Panc1 (cell line): Measurements from ENCODE around the gene A2M. TPM values are rescaled to one million over a fixed set of nuclear protein-coding genes. Genes with fewer than 3 reads are reported as not detected.

Source experiments
- ATAC-seq: fragments of 200-7000 bp; cut with Tn5 transposase; 2 replicates; pipeline ENCODE4 v1.9.1; 2020; ENCODE audit warnings: mild to moderate bottlenecking, moderate library complexity
- BruUV-seq: library from RNA; stranded (reverse); fragments of 400-500 nt; replicated peaks from 2 replicates; lab custom pipeline; 2021; lab: Mats Ljungman, UMichigan
- CTCF ChIA-PET: fragments of 300-600 bp; sonication (Branson Sonifier 250); formaldehyde crosslinking; loops from one replicate; lab custom pipeline; 2022; ENCODE audit warnings: antibody characterized with exemption; lab: Charles Lee
- POLR2A ChIA-PET: fragments of 300-600 bp; sonication (Branson Sonifier 250); formaldehyde crosslinking; loops from one replicate; lab custom pipeline; 2022; ENCODE audit warnings: antibody characterized with exemption; lab: Charles Lee
- DNase-seq: peaks from one replicate; pipeline ENCODE4 v3.0.0-alpha.2; 2010; ENCODE audit warnings: low read depth, low spot score
- H3K27ac ChIP-seq: 2 replicates; pipeline ENCODE4 v1.5.1; 2011; ENCODE audit warnings: mild to moderate bottlenecking, low read length, inconsistent platforms
- H3K27me3 ChIP-seq: fragments of 200-500 bp; sonication (Bioruptor generic); 2 replicates; pipeline ENCODE4 v1.6.0; 2014; ENCODE audit warnings: low read length, inconsistent platforms; ENCODE audit not compliant: control insufficient read depth, insufficient read depth
- H3K36me3 ChIP-seq: fragments of 200-500 bp; sonication (Bioruptor generic); 2 replicates; pipeline ENCODE4 v1.5.1; 2014; ENCODE audit warnings: inconsistent platforms, mild to moderate bottlenecking, low read length, moderate library complexity; ENCODE audit not compliant: control insufficient read depth, insufficient read depth
- H3K4me1 ChIP-seq: 2 replicates; pipeline ENCODE4 v1.5.1; 2011; ENCODE audit warnings: inconsistent platforms, mild to moderate bottlenecking, low read length, moderate library complexity; ENCODE audit not compliant: control insufficient read depth, insufficient read depth
- H3K4me3 ChIP-seq, 2 experiments: 2 replicates each; pipeline ENCODE4 v1.5.1; 2011 to 2012; ENCODE audit warnings: low read depth in 2 of 2, low read length in 2 of 2, mild to moderate bottlenecking in 2 of 2, inconsistent platforms in 1 of 2, moderate library complexity in 1 of 2
- H3K9me3 ChIP-seq: fragments of 200-500 bp; sonication (Bioruptor generic); 2 replicates; pipeline ENCODE4 v1.5.1; 2014; ENCODE audit warnings: low read depth, mild to moderate bottlenecking, inconsistent platforms, low read length, moderate library complexity; ENCODE audit not compliant: control insufficient read depth, insufficient read depth
- POLR2AphosphoS5 ChIP-seq: IDR thresholded peaks from 2 replicates; pipeline ENCODE4 v1.6.1; 2012; ENCODE audit warnings: mild to moderate bottlenecking, low read depth, low read length, moderate library complexity
- SIN3A ChIP-seq: IDR thresholded peaks from 2 replicates; pipeline ENCODE4 v1.6.1; 2012; ENCODE audit warnings: low read depth, mild to moderate bottlenecking, low read length, moderate library complexity, borderline replicate concordance; ENCODE audit not compliant: insufficient read depth
- TCF7L2 ChIP-seq: IDR thresholded peaks from 2 replicates; pipeline ENCODE4 v1.6.1; 2011; ENCODE audit warnings: mild to moderate bottlenecking, low read depth, low read length, inconsistent platforms
- in situ Hi-C: cut with HindIII; loops from 2 replicates; pipeline ENCODE4 v1.10.0; 2016; ENCODE audit warnings: low sequenced_read_pairs, low pct_unique_long_range_greater_than_20kb
- intact Hi-C: fragments of 100-400 bp; cut with micrococcal nuclease; formaldehyde crosslinking; loops from one replicate; pipeline ENCODE4 v1.10.0; 2022; ENCODE audit not compliant: unreplicated experiment
- total RNA-seq: library from RNA; stranded (reverse); gene quantifications from one replicate; pipeline ENCODE4 v1.2.1, GENCODE V29; 2021; ENCODE audit not compliant: unreplicated experiment
- TF ChIP-seq, protein P1 (sequence below), 2 experiments: IDR thresholded peaks; 2 replicates each; pipeline ENCODE4 v1.6.1; 2011 to 2012; ENCODE audit warnings: low read depth in 2 of 2, control low read depth in 1 of 2, low read length in 1 of 2, mild to moderate bottlenecking in 1 of 2, moderate library complexity in 1 of 2; ENCODE audit not compliant: insufficient read depth in 1 of 2
- TF ChIP-seq, protein P2 (sequence below): fragments of 450-650 bp; IDR thresholded peaks from 2 replicates; pipeline ENCODE4 v1.5.1; 2017; ENCODE audit warnings: mild to moderate bottlenecking

A2M gene
- total RNA-seq, 1 experiment from 2014 or later: 2.1 TPM

DNA sequence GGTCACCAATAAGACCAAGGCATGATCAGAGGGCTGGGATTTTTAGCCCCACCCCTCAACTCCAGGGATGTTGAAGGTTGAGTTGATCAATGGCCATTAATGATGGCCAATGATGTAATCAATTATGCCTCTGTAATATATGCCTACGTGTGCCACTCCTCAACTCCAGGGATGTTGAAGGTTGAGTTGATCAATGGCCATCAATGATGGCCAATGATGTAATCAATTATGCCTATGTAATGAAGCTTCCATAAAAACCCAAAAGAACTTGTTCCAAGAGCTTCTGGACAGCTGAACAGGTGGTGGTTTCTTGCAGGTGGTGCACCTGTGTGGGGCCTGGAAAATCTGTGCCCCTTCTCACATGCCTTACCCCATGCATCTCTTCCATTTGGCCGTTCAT is 93.1 kb downstream of the A2M start:
- Histone ChIP-seq H3K36me3 (no peaks in the 10 kb centered on the region), H3K4me1 (no peaks in the 10 kb centered on the region), H3K9me3 (no peaks in the 10 kb centered on the region), H3K4me3 (no peak overlapping the region), H3K27ac (no peak overlapping the region), H3K27me3 (no peaks in the 10 kb centered on the region)
- intact Hi-C loops: no loop called here
- ChIA-PET POLR2A (no interaction called here), CTCF (no interaction called here)
- in situ Hi-C loops: no loop called here
- BruUV-seq: no TSS peak
- ATAC-seq (no peak), DNase-seq (no peak)
- TF ChIP-seq POLR2AphosphoS5: no peak
- no peak for TF ChIP-seq TCF7L2
- TF ChIP-seq, protein P1, sequence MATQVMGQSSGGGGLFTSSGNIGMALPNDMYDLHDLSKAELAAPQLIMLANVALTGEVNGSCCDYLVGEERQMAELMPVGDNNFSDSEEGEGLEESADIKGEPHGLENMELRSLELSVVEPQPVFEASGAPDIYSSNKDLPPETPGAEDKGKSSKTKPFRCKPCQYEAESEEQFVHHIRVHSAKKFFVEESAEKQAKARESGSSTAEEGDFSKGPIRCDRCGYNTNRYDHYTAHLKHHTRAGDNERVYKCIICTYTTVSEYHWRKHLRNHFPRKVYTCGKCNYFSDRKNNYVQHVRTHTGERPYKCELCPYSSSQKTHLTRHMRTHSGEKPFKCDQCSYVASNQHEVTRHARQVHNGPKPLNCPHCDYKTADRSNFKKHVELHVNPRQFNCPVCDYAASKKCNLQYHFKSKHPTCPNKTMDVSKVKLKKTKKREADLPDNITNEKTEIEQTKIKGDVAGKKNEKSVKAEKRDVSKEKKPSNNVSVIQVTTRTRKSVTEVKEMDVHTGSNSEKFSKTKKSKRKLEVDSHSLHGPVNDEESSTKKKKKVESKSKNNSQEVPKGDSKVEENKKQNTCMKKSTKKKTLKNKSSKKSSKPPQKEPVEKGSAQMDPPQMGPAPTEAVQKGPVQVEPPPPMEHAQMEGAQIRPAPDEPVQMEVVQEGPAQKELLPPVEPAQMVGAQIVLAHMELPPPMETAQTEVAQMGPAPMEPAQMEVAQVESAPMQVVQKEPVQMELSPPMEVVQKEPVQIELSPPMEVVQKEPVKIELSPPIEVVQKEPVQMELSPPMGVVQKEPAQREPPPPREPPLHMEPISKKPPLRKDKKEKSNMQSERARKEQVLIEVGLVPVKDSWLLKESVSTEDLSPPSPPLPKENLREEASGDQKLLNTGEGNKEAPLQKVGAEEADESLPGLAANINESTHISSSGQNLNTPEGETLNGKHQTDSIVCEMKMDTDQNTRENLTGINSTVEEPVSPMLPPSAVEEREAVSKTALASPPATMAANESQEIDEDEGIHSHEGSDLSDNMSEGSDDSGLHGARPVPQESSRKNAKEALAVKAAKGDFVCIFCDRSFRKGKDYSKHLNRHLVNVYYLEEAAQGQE (IDR thresholded peaks at IDR 0.05; ENCODE audit: insufficient read depth in 1 of 2, low read depth in 2 of 2, low read length in 1 of 2): no peak
- TF ChIP-seq, protein P2, sequence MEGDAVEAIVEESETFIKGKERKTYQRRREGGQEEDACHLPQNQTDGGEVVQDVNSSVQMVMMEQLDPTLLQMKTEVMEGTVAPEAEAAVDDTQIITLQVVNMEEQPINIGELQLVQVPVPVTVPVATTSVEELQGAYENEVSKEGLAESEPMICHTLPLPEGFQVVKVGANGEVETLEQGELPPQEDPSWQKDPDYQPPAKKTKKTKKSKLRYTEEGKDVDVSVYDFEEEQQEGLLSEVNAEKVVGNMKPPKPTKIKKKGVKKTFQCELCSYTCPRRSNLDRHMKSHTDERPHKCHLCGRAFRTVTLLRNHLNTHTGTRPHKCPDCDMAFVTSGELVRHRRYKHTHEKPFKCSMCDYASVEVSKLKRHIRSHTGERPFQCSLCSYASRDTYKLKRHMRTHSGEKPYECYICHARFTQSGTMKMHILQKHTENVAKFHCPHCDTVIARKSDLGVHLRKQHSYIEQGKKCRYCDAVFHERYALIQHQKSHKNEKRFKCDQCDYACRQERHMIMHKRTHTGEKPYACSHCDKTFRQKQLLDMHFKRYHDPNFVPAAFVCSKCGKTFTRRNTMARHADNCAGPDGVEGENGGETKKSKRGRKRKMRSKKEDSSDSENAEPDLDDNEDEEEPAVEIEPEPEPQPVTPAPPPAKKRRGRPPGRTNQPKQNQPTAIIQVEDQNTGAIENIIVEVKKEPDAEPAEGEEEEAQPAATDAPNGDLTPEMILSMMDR: no peak
- no peak for TF ChIP-seq SIN3A

Other genes starting within 250 kb of the A2M start
- gene PHC1, start 201.4 kb downstream of the A2M start, total RNA-seq: 15.6 TPM
- gene M6PR, start 166.3 kb downstream of the A2M start, total RNA-seq: 161 TPM
- gene KLRG1, start 126.4 kb downstream of the A2M start, total RNA-seq: 0.69 TPM
- gene PZP, start 92.5 kb upstream of the A2M start, total RNA-seq: not detected